GM18858 (cell line): ENCODE data around the gene LRP2.
A peak's percentile ranks its signal among the peaks of the same experiment; 100 is the strongest.
"Not testable (repeated sequence)": the region's sequence is repeated elsewhere in the genome, so short reads cannot be mapped to it uniquely, and the experiment has no call there.

Experiments used
- ATAC-seq: cut with Tn5 transposase; IDR thresholded peaks from one replicate; pipeline ENCODE4 v1.9.1; 2021; ENCODE audit not compliant: unreplicated experiment

The LRP2 gene

DNA sequence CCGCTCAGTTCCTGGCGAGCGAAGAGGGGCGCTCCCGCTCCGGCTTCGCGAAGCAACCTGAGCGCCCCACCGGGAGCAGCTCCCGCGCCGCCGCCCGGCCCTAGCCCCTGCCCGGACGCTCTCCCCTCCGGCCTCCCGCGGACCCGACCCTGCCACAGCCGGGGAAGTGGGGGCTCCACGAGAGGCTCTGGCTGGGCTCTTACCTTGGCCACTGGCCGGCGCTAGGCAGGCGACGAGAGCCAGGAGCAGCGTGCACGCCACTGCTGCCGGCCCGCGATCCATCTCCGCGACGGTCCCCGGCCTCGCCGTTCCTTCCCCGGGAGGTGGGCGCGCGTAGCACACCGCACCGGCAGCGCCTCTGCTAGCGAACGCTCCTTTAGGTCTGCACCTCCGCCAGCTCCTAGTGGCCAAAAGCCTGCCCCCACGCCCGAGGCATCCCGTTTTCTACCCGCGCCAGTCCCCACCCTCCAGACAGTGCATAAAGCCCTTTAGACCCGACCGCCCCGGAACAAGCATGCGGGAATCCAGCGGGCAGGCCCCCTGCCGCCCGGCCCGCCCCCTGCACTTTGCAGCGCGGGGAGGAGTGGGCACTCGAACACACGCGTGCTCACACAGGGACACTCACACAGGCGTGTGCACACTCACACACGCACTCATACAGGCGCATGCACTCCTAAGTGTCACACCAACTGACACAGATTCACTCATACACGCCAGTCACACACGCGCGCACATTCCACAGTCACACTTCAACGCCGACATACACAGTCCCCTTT, at the start of gene LRP2:
Gene LRP2, minus strand, starts transcription at position 417 of the 776 bp plus-strand sequence. Its CDS starts 135 bp downstream, at position 282.
- ATAC-seq = no peak

DNA sequence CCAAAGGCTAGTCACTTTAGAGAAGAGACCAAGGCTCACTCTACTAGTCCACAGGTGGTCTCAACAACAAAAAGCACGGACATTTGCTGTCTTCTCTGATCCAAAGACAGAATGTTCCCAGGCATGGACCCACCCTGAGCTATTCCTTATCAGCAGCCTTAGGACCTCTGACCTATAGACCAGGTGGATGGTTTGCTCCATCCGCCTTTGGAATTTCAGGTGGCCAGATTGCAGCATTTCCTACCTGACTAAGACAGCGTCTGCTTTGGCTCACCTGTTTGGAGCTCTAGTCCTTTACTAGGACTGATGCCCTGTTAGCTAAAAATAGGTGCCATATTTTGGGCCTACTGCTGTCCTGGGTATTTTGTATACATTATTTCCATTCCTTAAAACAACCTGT, 44.6 kb upstream of the LRP2 start:
- ATAC-seq = no peak

DNA sequence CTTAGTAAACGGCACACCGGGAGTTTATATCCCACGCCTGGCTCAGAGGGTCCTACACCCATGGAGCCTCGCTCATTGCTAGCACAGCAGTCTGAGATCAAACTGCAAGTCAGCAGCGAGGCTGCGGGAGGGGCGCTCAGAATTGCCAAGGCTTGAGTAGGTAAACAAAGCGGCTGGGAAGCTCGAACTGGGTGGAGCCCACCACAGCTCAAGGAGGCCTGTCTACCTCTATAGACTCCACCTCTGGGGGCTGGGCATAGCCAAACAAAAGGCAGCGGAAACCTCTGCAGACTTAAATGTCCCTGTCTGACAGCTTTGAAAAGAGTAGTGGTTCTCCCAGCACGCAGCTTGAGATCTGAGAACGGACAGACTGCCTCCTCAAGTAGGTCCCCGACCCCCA, 37.2 kb upstream of the LRP2 start:
- not testable (repeated sequence) for ATAC-seq

DNA sequence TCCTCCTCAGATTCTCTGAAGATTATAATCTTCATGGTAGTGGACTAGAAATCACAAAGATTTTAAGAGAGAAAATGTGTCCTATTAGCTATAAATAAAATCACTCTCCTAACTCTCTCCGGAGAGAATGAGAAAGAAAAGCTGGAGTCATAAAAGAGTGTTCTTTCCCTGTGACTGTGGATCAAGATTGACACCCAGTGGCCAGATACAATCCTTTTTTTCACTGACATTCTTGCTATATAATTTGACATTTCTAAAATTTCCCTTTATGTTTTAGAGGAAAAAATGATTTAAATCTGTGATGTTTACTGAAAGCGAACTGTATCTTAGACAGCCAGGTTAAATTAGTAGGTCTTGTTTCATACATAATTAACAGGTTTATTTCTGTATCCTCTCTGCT, 35.4 kb upstream of the LRP2 start:
- no peak for ATAC-seq

DNA sequence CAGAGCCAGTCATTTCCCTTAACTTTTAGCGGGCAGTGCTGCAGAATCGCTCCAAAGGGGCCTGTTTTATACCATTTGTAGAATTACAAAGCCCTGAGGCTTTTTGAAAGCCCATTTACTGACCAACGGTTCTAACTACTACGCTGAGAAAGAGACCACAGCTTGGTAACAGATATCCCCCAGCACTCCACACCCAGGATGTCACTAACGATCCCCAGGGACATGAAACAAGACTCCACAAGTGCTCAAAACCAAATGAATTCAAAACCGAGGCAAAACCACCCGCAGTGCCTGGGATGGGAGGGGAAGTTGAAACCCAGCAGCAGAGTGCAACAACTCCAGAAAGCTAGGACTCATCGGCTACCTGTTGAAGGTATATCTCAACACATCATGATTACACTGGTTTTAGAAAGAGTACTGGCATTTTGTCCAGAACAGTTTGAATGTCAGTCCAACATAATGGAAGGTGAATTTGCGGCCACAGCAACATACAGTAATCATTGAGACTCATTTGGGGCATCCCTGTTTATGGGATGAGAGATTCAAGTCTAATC, 33.6 kb upstream of the LRP2 start:
- ATAC-seq = no peak

DNA sequence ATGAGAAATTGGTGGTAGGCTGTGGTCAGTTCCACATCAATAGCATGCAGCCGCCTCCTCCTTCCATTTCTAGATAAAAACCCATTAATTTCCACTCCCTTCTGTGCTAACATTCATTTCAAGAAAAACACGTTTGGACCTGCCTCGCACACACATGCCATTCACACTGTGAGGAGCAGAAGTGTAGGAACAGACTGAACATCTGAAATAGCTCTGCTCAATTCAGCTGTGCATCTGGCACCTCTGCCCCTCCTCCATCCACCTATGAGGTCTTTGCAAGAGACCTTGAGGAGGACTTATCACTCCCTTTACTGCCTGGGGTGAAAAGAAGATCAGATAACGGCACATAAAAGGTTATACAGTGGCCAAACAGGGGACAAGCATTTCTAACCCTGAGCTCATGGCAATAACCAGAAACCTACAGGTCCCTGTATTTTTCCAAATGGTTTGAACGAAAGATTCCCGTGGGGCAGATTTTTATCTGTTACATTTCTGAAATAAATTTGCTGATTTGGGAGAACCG, 30.8 kb upstream of the LRP2 start:
- no peak for ATAC-seq

DNA sequence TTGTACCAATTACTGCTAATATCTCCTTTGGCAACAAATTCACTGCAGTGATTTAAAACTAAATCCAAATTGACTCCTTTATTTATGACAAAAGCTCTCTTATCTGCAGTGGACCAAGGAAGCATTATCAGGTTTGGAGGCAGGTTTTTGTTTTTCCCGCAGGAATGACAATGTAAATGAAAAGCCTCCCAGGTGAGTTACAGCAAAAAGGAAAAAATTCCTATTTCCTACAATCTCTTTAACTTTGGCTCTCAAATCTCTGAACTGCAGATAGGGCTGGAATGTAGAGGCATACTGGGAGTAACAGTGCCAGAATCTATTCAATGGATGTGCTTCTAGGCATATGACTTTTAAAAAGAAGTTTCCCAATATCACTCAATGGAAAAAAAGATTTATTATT, 28.9 kb upstream of the LRP2 start:
- ATAC-seq = no peak

DNA sequence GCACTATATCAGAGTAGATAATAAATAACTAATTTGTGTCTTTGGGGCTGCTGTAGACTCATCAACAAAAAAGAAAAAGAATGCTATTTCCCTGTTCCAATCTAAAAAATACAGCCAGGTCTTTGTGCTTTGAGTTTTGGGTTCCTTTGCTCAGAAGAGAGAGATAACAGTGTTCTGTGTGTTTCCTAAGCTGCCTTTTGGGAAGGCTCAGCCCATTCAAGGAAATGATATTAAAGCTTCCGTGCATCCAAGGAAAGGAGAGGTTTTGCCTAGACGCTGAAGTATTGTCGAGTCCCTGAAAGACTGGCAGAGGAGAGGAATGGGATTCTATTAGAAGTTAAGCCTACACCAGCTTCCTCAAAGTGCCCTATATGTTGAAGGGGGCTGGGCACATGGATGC, 25.8 kb upstream of the LRP2 start:
- ATAC-seq = no peak

DNA sequence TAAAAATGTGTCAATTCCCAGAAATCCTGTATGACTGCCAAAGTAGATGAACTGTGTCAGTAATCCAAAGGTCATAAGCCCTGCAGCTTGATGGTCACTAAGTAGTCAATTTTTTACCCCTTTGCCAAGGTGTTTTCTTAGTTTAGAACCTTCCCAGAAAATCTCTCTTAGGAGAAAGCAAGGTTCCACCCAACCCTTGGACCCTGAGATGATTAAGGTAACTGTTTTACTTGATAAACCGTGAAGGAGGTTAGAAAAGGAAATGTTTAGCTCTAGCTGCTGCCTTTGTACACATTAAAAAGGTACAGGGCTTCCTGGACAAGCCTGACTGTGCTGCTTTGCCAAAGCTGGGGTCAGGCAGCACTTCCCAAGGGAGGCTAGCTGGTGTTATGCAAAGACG, 24.4 kb upstream of the LRP2 start:
- no peak for ATAC-seq

DNA sequence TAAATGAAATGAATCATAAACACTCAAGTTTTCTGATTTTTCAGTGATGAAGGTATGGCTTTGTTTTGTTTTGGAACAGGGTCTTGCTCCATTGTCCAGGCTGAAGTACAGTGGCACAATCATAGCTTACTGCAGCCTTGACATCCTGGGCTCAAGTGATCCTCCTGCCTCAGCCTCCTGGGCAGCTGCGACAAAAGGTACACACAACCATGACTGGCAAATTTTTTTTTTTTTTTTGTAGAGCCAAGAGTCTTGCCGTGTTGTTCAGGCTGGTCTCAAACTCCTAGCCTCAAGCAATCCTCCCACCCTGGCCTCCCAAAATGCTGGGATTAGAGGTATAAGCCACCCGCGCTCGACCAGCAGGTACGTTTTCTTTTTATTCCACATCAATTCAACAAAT, 22.5 kb upstream of the LRP2 start:
- no peak for ATAC-seq

DNA sequence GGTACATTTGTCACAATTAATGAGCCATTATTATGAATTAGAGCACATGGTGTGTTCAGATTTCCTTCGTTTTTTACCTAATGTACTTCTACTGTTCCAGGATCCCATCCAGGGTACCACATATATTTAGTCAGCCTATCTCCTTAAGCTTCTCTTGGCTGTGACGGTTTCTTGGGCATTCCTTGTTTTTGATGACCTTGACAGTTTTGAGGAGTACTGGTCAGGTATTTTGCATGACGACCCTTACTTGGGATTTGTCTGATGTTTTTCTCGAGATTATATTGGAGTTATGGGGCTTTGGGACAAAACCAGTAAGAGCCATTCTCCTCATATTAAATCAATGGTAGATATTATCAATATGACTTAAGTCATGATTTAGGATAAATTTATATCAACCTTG, 10.2 kb upstream of the LRP2 start:
- no peak for ATAC-seq

DNA sequence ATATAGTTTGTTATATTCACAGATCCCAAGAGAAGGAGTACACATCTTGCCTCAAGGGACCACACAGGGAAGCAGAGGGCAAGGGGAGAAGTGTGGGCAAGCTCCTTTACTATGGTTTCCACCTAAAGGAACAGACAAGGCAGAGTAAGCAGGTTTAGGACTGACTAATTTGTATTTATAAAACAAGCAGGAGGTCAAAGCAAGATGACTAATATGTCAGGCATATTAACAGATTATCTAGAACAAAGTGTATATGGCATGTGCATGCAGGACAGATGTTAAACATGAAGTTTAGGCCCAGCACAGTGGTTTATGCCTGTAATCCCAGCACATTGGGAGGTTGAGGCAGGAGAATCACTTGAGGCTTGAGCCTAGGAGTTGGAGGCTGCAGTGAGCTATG, 3.7 kb upstream of the LRP2 start:
- no peak for ATAC-seq

DNA sequence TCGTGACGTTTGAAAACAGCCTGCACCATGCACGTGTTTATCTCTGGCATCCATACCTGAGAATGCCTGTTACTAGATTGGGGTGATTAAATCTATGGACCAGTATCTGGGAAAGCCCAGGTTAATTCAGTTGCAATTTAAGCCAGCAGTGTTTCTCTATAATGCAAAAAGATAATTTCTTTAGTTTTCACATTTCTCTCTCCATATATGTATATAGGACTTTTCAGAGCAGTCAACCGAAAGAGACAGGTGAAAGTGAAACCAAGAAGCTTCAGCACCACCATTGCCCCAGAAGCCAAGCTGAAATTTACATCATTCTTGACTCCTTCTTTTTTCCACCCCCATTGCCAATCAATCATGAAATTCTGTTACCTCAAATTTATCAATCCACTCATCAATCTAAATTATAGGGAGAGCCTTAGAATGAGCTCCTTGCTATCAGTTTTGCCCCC, 2.7 kb upstream of the LRP2 start:
- peak; percentile 56 for ATAC-seq

DNA sequence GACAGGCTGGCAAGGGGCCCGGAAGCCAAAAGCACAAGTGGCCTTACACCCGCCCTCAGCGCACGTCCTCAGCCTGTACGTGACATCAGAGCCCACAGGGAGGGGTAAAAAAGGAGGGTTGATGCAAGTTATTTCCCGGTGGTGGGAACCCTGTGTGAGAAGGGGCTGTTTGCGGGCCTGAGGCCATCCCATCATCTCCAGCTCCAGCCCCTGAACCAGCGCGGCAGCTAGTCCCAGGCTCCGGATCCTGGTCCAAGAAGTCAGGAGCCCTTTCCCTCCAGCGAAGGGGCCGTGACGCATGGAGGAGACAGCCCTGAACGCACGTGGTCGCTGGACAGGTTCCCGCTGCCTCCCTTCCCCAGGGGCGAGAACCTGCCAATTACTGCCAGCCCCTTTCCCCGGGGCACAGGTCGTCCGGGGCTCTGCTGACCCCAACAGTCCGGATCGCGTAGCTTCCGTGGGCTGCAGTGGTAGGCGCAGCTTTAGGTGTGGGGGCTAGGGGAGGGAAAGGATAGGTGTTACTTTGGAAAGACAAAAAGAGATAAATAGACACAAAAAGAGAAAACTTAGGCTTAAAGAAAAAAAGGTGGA, 1.3 kb upstream of the LRP2 start:
- ATAC-seq = no peak

DNA sequence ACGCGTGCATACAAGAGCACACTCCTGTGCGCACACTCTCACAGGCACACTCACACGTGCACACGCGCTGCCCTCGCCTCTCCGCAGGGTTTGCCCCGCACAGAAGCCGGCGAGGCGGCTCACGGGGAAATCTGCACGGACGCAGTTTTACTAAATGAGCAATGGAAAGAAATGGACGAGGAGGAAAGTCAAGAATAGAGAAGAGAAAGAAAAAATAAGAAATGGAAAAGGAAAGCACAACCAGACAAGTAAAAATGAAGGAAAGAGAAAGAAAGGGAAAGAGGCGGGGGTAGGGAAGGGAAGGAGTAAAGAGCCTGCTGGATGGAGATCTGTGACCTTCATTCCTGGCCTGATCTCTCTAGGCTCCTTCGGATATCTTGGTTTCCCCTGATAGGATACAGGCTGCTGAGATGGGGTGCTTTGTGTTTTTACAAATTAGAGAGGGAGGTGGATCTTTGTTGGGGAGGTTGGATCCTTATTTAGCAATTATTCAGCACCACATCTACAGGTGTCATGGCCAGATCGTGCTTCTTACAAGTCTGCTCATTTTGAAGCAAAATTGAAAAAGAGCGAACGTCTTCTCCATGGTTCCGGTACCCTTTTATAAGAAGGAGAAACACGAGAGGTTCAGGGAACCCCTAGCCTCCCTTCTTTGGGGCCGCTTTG, 693 bp upstream of the LRP2 start:
- ATAC-seq = no peak

DNA sequence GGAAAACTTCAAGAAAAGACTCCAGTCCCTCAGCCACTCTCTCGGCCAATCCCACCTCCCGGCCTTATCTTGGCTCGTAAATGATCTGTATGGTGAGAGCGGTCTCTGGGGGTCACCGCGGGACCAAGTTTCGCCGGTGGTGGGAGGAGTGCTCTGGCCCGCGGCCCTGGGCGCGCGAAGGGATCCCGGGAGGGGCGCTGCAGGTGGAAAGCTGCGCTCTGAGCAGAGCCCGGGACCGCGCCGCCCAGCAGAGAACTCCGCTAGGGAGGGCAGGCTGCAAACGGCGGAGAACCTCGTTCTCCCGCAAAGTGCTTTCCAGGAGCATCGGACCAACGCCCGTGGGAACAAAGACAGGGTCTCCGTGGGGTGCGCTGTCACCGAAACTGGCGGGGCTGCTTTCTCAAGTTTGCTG, 622 bp downstream of the LRP2 start:
- no peak for ATAC-seq

DNA sequence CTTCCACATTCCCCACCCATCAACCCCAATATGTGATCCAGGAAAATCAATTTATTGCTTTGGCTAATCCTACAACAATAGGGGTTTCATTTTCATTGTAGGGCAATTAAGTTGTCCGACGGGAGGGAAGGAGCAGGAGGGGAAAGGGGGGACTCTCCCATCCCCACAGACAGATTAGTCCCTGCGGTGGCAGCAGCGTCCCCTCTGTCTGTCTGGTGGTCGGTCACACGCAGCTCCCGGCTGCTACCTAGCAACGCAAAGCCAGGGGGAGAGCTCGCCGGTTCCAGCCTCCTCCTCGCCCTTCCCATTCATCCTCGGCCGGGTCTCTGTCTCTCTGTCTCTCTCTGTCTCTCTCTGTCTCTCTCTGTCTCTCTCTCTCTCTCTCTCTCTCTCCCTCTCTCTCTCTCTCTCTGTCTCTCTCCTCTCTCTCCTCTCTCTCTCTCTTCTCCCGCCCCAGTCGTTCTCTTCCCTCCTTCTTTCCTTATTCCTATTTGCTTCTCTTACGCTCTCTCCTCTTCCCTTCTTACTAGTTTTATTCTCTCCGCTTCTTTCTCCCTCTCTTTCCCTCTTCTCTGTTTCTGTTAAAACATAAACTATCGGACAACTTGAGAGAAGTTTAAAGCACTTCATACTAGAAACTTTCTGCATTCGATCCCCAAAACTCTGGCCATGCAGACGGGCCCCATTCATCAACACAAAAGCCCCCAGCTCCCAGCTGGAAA, 1.2 kb downstream of the LRP2 start:
- no peak for ATAC-seq

DNA sequence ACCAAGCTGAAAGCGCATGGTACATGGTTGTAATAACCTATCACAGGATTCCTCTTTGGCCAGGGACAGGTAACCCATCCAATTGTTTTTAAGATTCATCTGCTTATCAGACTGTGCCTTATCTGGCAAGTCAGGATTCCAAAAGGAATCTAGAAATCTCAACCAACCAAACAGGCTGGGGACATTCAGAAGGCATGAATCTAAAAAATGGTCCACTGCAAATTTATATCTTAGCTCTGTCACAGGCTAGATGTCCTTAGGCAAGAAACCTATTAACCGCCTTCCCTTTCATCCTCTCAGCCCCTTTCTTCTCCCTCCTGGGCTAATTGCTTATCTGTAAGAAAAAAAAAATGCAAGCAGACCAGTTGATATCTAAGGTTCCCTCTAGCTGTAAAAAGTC, 4.3 kb downstream of the LRP2 start:
- no peak for ATAC-seq

DNA sequence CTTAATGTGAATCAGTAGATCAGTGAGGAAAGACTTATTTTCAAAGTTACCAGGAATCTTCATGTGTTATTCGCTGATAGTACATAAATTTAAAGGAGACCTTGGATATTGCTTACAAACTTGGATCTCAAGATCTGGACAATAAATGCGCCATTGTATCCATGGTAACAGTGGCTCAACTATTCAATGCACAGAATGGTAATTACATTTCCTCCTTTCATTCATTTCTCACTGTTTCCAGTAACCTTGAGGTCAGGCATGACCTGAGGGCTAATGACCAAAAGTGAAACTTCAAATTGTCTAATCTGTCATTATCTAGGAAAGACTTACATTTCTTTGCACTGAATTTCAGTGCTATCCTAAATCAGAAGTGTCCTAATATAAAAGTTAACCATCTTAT, 8.1 kb downstream of the LRP2 start:
- ATAC-seq = peak; percentile 40

DNA sequence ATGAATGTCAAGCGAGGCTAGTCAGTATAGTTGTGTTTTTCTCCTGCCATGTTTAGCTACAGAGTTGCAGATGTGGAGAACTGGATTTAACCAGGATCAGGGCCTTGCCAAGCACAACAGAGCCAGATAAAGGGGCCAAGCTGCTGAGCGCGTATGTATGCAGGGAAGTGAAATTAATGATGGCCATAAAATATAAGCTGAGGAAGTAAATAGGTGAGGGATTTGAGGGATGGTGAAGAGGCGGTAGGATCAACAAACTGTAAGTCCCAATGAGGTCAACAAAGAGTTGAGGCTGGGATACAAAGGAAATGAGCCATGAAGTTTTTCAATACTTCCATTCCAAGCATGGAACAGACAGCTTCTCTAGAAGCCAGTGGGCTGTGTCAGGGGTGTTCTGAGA, 10.6 kb downstream of the LRP2 start:
- ATAC-seq = no peak

DNA sequence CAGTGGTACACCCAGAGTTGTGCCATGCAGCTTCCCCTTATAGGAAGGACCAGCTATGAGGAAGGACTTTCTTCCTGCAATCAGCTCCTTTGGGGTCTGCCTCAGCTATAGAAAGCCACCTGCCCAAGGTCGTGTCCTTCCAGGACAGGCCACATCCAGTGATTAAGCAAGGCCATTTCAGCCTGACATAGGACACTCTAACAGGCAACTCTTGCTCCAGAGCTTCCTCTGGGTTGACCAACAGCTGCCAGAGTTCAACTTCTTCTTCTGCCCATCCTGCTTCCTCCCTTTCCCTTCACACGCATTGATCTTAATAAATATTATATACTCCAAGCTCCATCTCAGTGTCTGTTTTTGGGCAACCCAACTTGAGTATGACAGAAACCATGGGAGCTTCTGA, 12.8 kb downstream of the LRP2 start:
- ATAC-seq = no peak
